Measurements from ENCODE around the gene NHSL1.

NHSL1 gene

DNA sequence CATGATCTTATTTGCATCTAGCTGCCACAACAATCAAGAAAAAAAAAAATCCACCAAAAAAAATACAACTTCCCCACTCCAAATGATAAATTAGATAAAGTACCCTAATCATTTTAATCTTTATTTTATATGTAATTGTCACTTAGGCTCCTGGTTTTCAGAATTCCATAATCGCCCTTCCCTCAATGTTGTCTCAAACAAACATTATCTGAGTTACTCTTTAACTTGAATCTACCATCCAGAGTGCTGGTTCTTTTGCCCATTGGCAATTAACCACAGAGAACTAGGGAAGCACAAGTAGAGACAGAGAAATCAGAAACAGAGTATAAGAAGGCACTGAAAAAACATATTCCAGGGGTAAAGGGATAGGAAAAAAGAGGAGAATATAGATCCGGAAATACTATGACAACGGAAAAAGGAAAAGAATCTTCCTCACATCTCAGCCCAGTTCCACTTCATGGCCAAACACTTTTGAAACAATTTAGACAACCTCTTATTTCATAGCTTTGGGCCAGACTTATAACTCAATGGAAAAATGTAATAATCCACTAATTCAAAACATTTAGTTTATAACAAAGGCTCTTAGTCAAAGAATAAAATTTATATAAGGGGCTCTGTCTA is 861 bp upstream of the NHSL1 start:
- H3K4me1 ChIP-seq (ENCODE audit: control insufficient read depth in 1 of 2, insufficient read depth in 2 of 2, low read length in 2 of 2) = peaks cover 29 to 41% of the 10 kb centered on the region in 2 donors
- H3K27ac ChIP-seq (ENCODE audit: low read depth, low read length) = peak overlapping the region; percentile 47
- H3K4me3 ChIP-seq (ENCODE audit: low read depth in 1 of 2, low read length in 2 of 2) = peak overlapping the region; percentile 71 to 80
- no peaks in the 10 kb centered on the region for H3K9me3 ChIP-seq (ENCODE audit: control insufficient read depth in 1 of 2, low read length in 2 of 2)
- peaks cover 2 to 5% of the 10 kb centered on the region in 2 donors for H3K36me3 ChIP-seq (ENCODE audit: control insufficient read depth in 1 of 2, insufficient read depth in 2 of 2, low read length in 2 of 2)
- no peaks in the 10 kb centered on the region for H3K27me3 ChIP-seq (ENCODE audit: control insufficient read depth in 1 of 2, insufficient read depth in 2 of 2, low read length in 2 of 2)
- H3K9ac ChIP-seq (ENCODE audit: low read depth in 1 of 2, low read length in 2 of 2) = peak overlapping the region; percentile 3 to 74

DNA sequence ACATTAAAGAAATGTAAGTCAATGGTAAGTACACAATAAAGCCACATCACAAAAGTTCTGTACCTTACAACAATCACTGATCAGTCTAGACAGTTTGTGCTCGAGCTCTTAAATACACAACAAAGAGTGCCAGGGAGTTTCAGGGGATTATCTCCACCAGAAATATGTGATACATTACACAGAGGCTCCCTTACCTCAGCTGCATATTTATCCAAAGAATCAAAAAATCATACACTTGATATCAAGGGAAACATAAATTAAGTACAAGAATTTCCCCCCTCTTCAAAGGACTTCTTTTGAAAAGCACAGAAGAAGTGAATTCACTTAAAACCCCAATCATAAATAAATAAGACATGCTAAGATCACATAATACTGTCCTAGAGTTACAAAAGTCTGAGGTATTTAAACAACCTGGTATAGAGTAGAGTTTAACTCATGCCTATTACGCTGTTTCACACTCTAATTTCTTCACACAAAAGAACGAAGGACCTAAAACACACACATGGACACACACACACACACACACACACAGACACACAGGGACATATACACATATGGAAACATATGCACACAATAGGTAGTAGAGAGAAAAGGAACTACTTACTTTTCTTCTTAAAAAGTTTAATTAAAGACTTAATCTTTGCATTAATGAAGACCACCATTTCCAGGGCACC is 528 bp downstream of the NHSL1 start:
- H3K27me3 ChIP-seq (ENCODE audit: control insufficient read depth in 1 of 2, insufficient read depth in 2 of 2, low read length in 2 of 2) = no peaks in the 10 kb centered on the region
- no peaks in the 10 kb centered on the region for H3K9me3 ChIP-seq (ENCODE audit: control insufficient read depth in 1 of 2, low read length in 2 of 2)
- H3K4me3 ChIP-seq (ENCODE audit: low read depth in 1 of 2, low read length in 2 of 2) = peak overlapping the region; percentile 71 to 80
- H3K9ac ChIP-seq (ENCODE audit: low read depth in 1 of 2, low read length in 2 of 2) = peak overlapping the region; percentile 58 to 74
- H3K36me3 ChIP-seq (ENCODE audit: control insufficient read depth in 1 of 2, insufficient read depth in 2 of 2, low read length in 2 of 2) = peaks cover 3 to 5% of the 10 kb centered on the region in 2 donors
- H3K4me1 ChIP-seq (ENCODE audit: control insufficient read depth in 1 of 2, insufficient read depth in 2 of 2, low read length in 2 of 2) = peaks cover 25 to 43% of the 10 kb centered on the region in 2 donors
- H3K27ac ChIP-seq (ENCODE audit: low read depth, low read length) = peak overlapping the region; percentile 60

DNA sequence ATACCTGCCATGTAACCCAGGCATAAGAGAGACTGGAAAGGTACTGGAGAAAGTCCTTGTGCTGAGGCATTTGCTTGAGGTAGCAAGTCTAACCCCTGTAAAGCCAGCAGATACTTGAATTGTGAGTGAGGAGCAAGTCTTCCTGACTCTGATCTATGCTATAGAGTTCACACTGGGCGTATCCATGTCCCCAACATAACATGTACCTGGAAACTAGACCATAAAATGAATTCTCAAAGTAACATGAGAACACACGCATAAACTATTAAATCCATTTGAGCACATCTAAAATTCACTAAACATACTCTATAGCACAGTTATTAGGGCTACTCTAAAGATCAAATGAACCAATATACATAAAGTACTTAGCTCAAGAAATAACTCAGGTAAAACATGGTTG is 2.0 kb downstream of the NHSL1 start:
- Histone ChIP-seq H3K4me3 (ENCODE audit: low read depth in 1 of 2, low read length in 2 of 2) (peak overlapping the region; percentile 71 to 80), H3K27me3 (ENCODE audit: control insufficient read depth in 1 of 2, insufficient read depth in 2 of 2, low read length in 2 of 2) (no peaks in the 10 kb centered on the region), H3K27ac (ENCODE audit: low read depth, low read length) (no peak overlapping the region), H3K9me3 (ENCODE audit: control insufficient read depth in 1 of 2, low read length in 2 of 2) (no peaks in the 10 kb centered on the region), H3K36me3 (ENCODE audit: control insufficient read depth in 1 of 2, insufficient read depth in 2 of 2, low read length in 2 of 2) (peaks cover 3 to 7% of the 10 kb centered on the region in 2 donors), H3K9ac (ENCODE audit: low read depth in 1 of 2, low read length in 2 of 2) (peak overlapping the region; percentile 58 to 74), H3K4me1 (ENCODE audit: control insufficient read depth in 1 of 2, insufficient read depth in 2 of 2, low read length in 2 of 2) (peaks cover 28 to 43% of the 10 kb centered on the region in 2 donors)

DNA sequence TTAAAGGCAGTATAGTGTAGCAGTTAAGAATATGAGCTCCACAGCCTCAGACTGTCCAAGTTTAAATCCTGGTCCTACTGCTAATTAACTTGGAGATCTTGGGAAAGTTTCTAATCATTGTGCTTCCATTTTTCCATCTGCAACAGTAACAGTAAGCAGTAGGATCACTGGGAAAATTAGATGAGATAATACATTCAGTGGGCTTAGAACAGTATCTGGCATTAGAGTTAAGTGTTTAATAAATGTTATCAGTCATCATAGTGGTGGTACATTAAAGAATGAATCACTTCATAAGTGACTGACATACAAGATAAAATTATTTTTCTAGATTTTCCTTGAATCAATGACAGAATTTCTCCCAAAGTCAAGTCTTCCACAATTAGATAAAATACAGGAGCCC is 5.0 kb downstream of the NHSL1 start:
- Histone ChIP-seq H3K9ac (ENCODE audit: low read depth in 1 of 2, low read length in 2 of 2) (peak overlapping the region in 1 of 2 donors; percentile 40), H3K4me3 (ENCODE audit: low read depth in 1 of 2, low read length in 2 of 2) (peak overlapping the region; percentile 43 to 51), H3K27ac (ENCODE audit: low read depth, low read length) (no peak overlapping the region), H3K9me3 (ENCODE audit: control insufficient read depth in 1 of 2, low read length in 2 of 2) (no peaks in the 10 kb centered on the region), H3K27me3 (ENCODE audit: control insufficient read depth in 1 of 2, insufficient read depth in 2 of 2, low read length in 2 of 2) (no peaks in the 10 kb centered on the region), H3K36me3 (ENCODE audit: control insufficient read depth in 1 of 2, insufficient read depth in 2 of 2, low read length in 2 of 2) (peaks cover 8 to 15% of the 10 kb centered on the region in 2 donors), H3K4me1 (ENCODE audit: control insufficient read depth in 1 of 2, insufficient read depth in 2 of 2, low read length in 2 of 2) (peaks cover 33 to 45% of the 10 kb centered on the region in 2 donors)

DNA sequence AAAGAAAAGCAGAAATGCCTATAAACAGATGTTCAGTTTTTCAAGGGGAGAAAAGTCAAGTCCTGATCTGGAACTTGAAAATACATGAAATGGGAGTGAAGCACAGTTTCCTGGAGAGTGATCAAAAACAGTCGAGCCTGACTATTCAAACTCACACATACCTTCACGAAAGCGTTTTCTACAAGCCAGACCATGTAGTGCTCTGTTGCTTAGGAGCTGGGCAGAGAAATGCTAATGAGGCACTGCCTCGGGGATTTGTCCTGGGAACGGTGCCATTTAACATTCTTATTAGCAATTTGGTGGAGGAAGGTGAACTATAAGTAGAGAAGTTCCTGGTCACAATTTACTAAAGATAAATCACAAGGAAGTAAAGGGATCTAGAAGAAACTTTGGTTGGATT is 5.9 kb downstream of the NHSL1 start:
- Histone ChIP-seq H3K27ac (ENCODE audit: low read depth, low read length) (no peak overlapping the region), H3K9me3 (ENCODE audit: control insufficient read depth in 1 of 2, low read length in 2 of 2) (no peaks in the 10 kb centered on the region), H3K36me3 (ENCODE audit: control insufficient read depth in 1 of 2, insufficient read depth in 2 of 2, low read length in 2 of 2) (peaks cover 8 to 19% of the 10 kb centered on the region in 2 donors), H3K4me3 (ENCODE audit: low read depth in 1 of 2, low read length in 2 of 2) (peak overlapping the region; percentile 43 to 51), H3K27me3 (ENCODE audit: control insufficient read depth in 1 of 2, insufficient read depth in 2 of 2, low read length in 2 of 2) (no peaks in the 10 kb centered on the region), H3K4me1 (ENCODE audit: control insufficient read depth in 1 of 2, insufficient read depth in 2 of 2, low read length in 2 of 2) (peaks cover 40 to 52% of the 10 kb centered on the region in 2 donors), H3K9ac (ENCODE audit: low read depth in 1 of 2, low read length in 2 of 2) (peak overlapping the region in 1 of 2 donors; percentile 40)

DNA sequence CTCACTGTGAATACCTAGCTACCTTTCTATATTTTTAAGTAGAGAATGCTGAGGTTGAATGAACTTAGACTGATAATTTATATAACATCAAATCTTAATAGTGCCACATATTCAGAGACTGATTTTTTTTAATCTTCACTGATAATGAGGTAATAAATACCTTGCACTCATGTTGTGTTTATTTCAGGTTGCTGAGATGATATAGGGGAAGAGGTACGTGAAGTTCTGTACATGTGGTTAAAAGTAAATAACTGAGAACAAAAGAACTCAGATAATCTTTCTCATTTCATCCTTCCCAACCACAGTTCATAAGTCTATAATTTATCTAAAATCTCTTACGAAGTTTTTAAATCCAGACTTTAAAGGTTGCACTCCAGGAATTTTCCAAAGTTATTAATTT is 6.4 kb downstream of the NHSL1 start:
- H3K4me1 ChIP-seq (ENCODE audit: control insufficient read depth in 1 of 2, insufficient read depth in 2 of 2, low read length in 2 of 2) = peaks cover 46 to 57% of the 10 kb centered on the region in 2 donors
- no peak overlapping the region for H3K4me3 ChIP-seq (ENCODE audit: low read depth in 1 of 2, low read length in 2 of 2)
- no peaks in the 10 kb centered on the region for H3K9me3 ChIP-seq (ENCODE audit: control insufficient read depth in 1 of 2, low read length in 2 of 2)
- no peak overlapping the region for H3K9ac ChIP-seq (ENCODE audit: low read depth in 1 of 2, low read length in 2 of 2)
- no peaks in the 10 kb centered on the region for H3K27me3 ChIP-seq (ENCODE audit: control insufficient read depth in 1 of 2, insufficient read depth in 2 of 2, low read length in 2 of 2)
- H3K36me3 ChIP-seq (ENCODE audit: control insufficient read depth in 1 of 2, insufficient read depth in 2 of 2, low read length in 2 of 2) = peaks cover 8 to 19% of the 10 kb centered on the region in 2 donors
- no peak overlapping the region for H3K27ac ChIP-seq (ENCODE audit: low read depth, low read length)

DNA sequence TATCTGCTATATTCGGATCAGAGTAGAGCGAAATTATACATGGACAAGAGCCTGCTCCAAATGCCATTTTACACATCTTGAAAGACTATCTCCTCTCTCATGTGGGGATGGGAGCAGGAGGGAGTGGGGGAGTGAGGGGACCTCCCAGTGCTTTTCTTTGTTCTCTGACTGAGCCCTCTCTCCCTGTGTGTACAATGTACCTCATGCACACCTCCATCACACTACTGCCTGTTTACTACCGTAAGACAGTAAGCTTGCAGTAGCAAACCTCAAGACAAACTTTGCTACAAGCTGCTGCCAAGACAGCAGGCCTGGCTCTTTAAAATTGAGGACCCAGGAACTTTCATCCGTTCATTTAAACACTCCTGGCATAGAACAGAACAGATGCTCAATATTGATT is 7.2 kb downstream of the NHSL1 start:
- H3K36me3 ChIP-seq (ENCODE audit: control insufficient read depth in 1 of 2, insufficient read depth in 2 of 2, low read length in 2 of 2) = peaks cover 8 to 19% of the 10 kb centered on the region in 2 donors
- H3K27ac ChIP-seq (ENCODE audit: low read depth, low read length) = no peak overlapping the region
- H3K27me3 ChIP-seq (ENCODE audit: control insufficient read depth in 1 of 2, insufficient read depth in 2 of 2, low read length in 2 of 2) = no peaks in the 10 kb centered on the region
- H3K4me1 ChIP-seq (ENCODE audit: control insufficient read depth in 1 of 2, insufficient read depth in 2 of 2, low read length in 2 of 2) = peaks cover 51 to 65% of the 10 kb centered on the region in 2 donors
- no peaks in the 10 kb centered on the region for H3K9me3 ChIP-seq (ENCODE audit: control insufficient read depth in 1 of 2, low read length in 2 of 2)
- peak overlapping the region in 1 of 2 donors; percentile 30 for H3K9ac ChIP-seq (ENCODE audit: low read depth in 1 of 2, low read length in 2 of 2)
- peak overlapping the region in 1 of 2 donors; percentile 25 for H3K4me3 ChIP-seq (ENCODE audit: low read depth in 1 of 2, low read length in 2 of 2)

DNA sequence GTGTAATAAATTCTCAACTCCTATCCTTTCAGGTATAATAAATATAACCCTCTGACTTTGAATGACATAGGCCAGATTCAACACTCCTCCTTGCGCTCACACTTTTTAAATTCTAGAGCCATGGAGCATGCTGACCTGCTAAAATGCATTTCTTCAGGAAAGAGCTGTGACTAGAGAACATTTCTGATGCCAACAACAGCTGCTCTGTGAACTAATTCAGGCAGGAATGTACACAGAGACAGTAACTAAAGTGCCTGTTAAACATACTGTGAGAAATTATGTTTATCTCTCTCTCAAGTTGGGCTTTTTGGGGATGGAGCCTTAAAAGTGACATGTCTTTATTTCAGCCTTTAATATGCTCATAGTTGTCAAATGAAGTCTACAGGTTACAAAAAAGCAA is 8.3 kb downstream of the NHSL1 start:
- Histone ChIP-seq H3K27me3 (ENCODE audit: control insufficient read depth in 1 of 2, insufficient read depth in 2 of 2, low read length in 2 of 2) (no peaks in the 10 kb centered on the region), H3K4me3 (ENCODE audit: low read depth in 1 of 2, low read length in 2 of 2) (no peak overlapping the region), H3K9ac (ENCODE audit: low read depth in 1 of 2, low read length in 2 of 2) (no peak overlapping the region), H3K4me1 (ENCODE audit: control insufficient read depth in 1 of 2, insufficient read depth in 2 of 2, low read length in 2 of 2) (peaks cover 61 to 73% of the 10 kb centered on the region in 2 donors), H3K9me3 (ENCODE audit: control insufficient read depth in 1 of 2, low read length in 2 of 2) (no peaks in the 10 kb centered on the region), H3K27ac (ENCODE audit: low read depth, low read length) (no peak overlapping the region), H3K36me3 (ENCODE audit: control insufficient read depth in 1 of 2, insufficient read depth in 2 of 2, low read length in 2 of 2) (peaks cover 8 to 19% of the 10 kb centered on the region in 2 donors)

DNA sequence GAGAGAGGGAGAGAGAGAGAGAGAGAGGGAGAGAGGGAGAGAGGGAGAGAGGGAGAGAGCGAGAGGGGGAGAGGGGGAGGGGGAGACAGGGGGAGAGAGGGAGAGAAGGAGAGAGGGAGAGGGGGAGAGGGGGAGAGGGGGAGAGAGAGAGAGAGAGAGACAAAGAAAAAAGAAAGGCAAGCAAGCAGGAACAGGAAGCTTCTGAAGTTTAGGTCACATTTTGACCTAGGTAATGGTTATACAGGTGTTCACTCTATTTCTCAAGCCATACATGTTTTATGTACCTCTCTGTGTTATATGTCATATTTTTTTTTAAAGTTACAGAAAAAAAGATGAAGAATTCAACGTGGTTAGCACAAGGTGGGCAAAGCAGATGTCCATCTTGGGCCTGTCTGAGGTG is 9.4 kb downstream of the NHSL1 start:
- H3K36me3 ChIP-seq (ENCODE audit: control insufficient read depth in 1 of 2, insufficient read depth in 2 of 2, low read length in 2 of 2) = peaks cover 5 to 14% of the 10 kb centered on the region in 2 donors
- H3K27ac ChIP-seq (ENCODE audit: low read depth, low read length) = no peak overlapping the region
- H3K27me3 ChIP-seq (ENCODE audit: control insufficient read depth in 1 of 2, insufficient read depth in 2 of 2, low read length in 2 of 2) = no peaks in the 10 kb centered on the region

DNA sequence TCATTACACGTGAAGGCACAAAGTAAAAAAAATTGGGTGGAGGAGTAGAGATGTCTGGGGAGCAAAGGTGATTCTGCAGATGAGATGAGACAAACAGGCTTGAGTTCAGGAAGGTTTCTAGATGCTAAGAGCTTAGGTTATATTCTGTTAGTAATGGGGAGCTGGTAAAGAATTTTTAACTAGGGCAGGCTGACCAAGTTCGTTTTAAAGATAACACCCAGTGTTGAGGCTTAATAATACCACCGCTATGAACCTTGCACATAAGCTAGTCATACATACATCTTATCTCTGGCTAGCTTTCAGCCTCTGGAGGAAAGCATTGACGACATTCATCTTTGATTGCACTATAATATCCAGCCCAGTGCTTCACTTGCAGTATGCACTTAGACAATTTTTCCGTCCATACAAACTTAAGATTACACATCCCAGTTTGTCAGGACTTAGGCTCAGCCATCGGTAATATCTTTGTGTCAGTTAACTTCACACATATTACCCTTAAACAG is 12.1 kb downstream of the NHSL1 start:
- Histone ChIP-seq H3K36me3 (ENCODE audit: control insufficient read depth in 1 of 2, insufficient read depth in 2 of 2, low read length in 2 of 2) (peaks cover 5 to 15% of the 10 kb centered on the region in 2 donors), H3K4me1 (ENCODE audit: control insufficient read depth in 1 of 2, insufficient read depth in 2 of 2, low read length in 2 of 2) (peaks cover 66 to 78% of the 10 kb centered on the region in 2 donors), H3K27me3 (ENCODE audit: control insufficient read depth in 1 of 2, insufficient read depth in 2 of 2, low read length in 2 of 2) (no peaks in the 10 kb centered on the region), H3K9ac (ENCODE audit: low read depth in 1 of 2, low read length in 2 of 2) (no peak overlapping the region), H3K9me3 (ENCODE audit: control insufficient read depth in 1 of 2, low read length in 2 of 2) (no peaks in the 10 kb centered on the region), H3K4me3 (ENCODE audit: low read depth in 1 of 2, low read length in 2 of 2) (peak overlapping the region in 1 of 2 donors; percentile 10), H3K27ac (ENCODE audit: low read depth, low read length) (peak overlapping the region; percentile 49)

More for the DNA sequence above, 9.4 kb downstream of the NHSL1 start:
- no peak overlapping the region for H3K4me3 ChIP-seq (ENCODE audit: low read depth in 1 of 2, low read length in 2 of 2)
- peaks cover 66 to 83% of the 10 kb centered on the region in 2 donors for H3K4me1 ChIP-seq (ENCODE audit: control insufficient read depth in 1 of 2, insufficient read depth in 2 of 2, low read length in 2 of 2)
- H3K9me3 ChIP-seq (ENCODE audit: control insufficient read depth in 1 of 2, low read length in 2 of 2) = no peaks in the 10 kb centered on the region
- H3K9ac ChIP-seq (ENCODE audit: low read depth in 1 of 2, low read length in 2 of 2) = no peak overlapping the region

All from duodenal mucosa (tissue), 2 donors.